ENCODE results near the gene TERC. TPM values are rescaled to one million over a fixed set of nuclear protein-coding genes. Genes with fewer than 3 reads are reported as not detected.

Gene TERC
- total and polyA plus RNA-seq, 10 of the 15 experiments (the other 5 are each of a cell fraction or from before 2014, with no cell fraction given), result 0.43 to 125 (median 6.2) TPM; not detected in 4

DNA sequence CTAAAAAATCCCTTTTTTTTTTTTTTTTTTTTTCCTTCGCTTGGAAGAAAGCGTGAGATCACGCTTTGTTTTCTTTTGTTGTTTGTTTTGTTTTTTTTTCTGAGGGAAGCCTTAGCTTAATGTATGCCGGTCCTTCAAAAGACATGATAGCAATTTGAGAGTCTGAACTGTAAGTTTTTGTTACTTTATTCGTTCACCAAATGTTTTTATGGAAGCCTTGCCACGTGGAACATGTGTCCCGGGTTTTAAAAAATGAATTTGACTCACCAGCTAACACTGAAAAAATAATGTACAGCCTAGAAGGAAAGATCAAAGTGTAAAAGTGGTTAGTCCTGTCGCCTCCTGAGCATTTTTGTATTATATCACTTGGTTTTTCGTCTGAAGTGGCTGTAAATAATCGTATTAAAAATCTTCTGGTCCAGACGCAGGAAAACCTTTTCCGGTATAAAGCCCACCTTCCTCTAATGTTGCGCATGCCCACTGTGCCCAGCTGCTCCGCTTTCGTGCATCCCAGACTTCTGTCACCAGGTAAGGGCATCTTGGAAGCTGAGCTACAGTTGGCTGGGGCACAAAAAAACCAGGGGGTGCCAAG, 7.5 kb upstream of the TERC start (continued):
- TF ChIP-seq, protein P1, sequence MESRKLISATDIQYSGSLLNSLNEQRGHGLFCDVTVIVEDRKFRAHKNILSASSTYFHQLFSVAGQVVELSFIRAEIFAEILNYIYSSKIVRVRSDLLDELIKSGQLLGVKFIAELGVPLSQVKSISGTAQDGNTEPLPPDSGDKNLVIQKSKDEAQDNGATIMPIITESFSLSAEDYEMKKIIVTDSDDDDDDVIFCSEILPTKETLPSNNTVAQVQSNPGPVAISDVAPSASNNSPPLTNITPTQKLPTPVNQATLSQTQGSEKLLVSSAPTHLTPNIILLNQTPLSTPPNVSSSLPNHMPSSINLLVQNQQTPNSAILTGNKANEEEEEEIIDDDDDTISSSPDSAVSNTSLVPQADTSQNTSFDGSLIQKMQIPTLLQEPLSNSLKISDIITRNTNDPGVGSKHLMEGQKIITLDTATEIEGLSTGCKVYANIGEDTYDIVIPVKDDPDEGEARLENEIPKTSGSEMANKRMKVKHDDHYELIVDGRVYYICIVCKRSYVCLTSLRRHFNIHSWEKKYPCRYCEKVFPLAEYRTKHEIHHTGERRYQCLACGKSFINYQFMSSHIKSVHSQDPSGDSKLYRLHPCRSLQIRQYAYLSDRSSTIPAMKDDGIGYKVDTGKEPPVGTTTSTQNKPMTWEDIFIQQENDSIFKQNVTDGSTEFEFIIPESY (IDR thresholded peaks at IDR 0.05), result no peak
- no peak for TF ChIP-seq PAX5 (IDR thresholded peaks at IDR 0.05; ENCODE audit: borderline replicate concordance, low read depth, low read length)
- TF ChIP-seq BCL11A (IDR thresholded peaks at IDR 0.05; ENCODE audit: low read depth, low read length), result no peak
- TF ChIP-seq, protein P2, sequence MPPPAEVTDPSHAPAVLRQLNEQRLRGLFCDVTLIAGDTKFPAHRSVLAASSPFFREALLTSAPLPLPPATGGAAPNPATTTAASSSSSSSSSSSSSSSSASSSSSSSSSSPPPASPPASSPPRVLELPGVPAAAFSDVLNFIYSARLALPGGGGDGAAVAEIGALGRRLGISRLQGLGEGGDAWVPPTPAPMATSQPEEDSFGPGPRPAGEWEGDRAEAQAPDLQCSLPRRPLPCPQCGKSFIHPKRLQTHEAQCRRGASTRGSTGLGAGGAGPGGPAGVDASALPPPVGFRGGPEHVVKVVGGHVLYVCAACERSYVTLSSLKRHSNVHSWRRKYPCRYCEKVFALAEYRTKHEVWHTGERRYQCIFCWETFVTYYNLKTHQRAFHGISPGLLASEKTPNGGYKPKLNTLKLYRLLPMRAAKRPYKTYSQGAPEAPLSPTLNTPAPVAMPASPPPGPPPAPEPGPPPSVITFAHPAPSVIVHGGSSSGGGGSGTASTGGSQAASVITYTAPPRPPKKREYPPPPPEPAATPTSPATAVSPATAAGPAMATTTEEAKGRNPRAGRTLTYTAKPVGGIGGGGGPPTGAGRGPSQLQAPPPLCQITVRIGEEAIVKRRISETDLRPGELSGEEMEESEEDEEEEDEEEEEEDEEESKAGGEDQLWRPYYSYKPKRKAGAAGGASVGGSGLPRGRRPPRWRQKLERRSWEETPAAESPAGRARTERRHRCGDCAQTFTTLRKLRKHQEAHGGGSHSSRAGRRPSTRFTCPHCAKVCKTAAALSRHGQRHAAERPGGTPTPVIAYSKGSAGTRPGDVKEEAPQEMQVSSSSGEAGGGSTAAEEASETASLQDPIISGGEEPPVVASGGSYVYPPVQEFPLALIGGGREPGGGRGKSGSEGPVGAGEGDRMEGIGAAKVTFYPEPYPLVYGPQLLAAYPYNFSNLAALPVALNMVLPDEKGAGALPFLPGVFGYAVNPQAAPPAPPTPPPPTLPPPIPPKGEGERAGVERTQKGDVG (CRISPR knock-in tag; IDR thresholded peaks at IDR 0.05), result no peak
- TF ChIP-seq BRCA1 (IDR thresholded peaks at IDR 0.05; ENCODE audit: low read depth, low read length), result no peak
- TF ChIP-seq, protein P3, sequence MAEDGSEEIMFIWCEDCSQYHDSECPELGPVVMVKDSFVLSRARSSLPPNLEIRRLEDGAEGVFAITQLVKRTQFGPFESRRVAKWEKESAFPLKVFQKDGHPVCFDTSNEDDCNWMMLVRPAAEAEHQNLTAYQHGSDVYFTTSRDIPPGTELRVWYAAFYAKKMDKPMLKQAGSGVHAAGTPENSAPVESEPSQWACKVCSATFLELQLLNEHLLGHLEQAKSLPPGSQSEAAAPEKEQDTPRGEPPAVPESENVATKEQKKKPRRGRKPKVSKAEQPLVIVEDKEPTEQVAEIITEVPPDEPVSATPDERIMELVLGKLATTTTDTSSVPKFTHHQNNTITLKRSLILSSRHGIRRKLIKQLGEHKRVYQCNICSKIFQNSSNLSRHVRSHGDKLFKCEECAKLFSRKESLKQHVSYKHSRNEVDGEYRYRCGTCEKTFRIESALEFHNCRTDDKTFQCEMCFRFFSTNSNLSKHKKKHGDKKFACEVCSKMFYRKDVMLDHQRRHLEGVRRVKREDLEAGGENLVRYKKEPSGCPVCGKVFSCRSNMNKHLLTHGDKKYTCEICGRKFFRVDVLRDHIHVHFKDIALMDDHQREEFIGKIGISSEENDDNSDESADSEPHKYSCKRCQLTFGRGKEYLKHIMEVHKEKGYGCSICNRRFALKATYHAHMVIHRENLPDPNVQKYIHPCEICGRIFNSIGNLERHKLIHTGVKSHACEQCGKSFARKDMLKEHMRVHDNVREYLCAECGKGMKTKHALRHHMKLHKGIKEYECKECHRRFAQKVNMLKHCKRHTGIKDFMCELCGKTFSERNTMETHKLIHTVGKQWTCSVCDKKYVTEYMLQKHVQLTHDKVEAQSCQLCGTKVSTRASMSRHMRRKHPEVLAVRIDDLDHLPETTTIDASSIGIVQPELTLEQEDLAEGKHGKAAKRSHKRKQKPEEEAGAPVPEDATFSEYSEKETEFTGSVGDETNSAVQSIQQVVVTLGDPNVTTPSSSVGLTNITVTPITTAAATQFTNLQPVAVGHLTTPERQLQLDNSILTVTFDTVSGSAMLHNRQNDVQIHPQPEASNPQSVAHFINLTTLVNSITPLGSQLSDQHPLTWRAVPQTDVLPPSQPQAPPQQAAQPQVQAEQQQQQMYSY (CRISPR knock-in tag; IDR thresholded peaks at IDR 0.05), result no peak
- TF ChIP-seq MTA3 (IDR thresholded peaks at IDR 0.05; ENCODE audit: borderline replicate concordance, low read length), result no peak; the same call in 1 of the 2 replicates
- TF ChIP-seq, protein P4, sequence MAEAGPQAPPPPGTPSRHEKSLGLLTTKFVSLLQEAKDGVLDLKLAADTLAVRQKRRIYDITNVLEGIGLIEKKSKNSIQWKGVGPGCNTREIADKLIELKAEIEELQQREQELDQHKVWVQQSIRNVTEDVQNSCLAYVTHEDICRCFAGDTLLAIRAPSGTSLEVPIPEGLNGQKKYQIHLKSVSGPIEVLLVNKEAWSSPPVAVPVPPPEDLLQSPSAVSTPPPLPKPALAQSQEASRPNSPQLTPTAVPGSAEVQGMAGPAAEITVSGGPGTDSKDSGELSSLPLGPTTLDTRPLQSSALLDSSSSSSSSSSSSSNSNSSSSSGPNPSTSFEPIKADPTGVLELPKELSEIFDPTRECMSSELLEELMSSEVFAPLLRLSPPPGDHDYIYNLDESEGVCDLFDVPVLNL (IDR thresholded peaks at IDR 0.05; ENCODE audit: low read depth, low read length), result no peak
- no peak for TF ChIP-seq NFXL1 (IDR thresholded peaks at IDR 0.05; ENCODE audit: borderline replicate concordance)
- TF ChIP-seq JUND (IDR thresholded peaks at IDR 0.05; ENCODE audit: low read depth, low read length), result no peak
- no peak for TF ChIP-seq TARDBP (IDR thresholded peaks at IDR 0.05; ENCODE audit: borderline replicate concordance)
- TF ChIP-seq RCOR1 (conservative IDR thresholded peaks at IDR 0.05; ENCODE audit: low read depth, low read length), result no peak
- TF ChIP-seq NFIC (IDR thresholded peaks at IDR 0.05; ENCODE audit: low read depth, low read length), result no peak; the same call in 1 of the 2 replicates
- no peak for TF ChIP-seq BMI1 (IDR thresholded peaks at IDR 0.05; ENCODE audit: borderline replicate concordance)
- TF ChIP-seq RBBP5 (conservative IDR thresholded peaks at IDR 0.05), result no peak
- no peak for TF ChIP-seq HDGF (IDR thresholded peaks at IDR 0.05)
- TF ChIP-seq SMARCA5 (IDR thresholded peaks at IDR 0.05), result no peak
- no peak for TF ChIP-seq MEF2A (IDR thresholded peaks at IDR 0.05; ENCODE audit: insufficient read depth, low read depth, low read length)
- TF ChIP-seq TCF7 (IDR thresholded peaks at IDR 0.05; ENCODE audit: borderline replicate concordance), result no peak
- no peak for TF ChIP-seq MEF2B (IDR thresholded peaks at IDR 0.05; ENCODE audit: partially characterized antibody, poor library complexity, severe bottlenecking)

Data from GM12878 (cell line).